Endothelial cell (in vitro differentiated cells): ENCODE data around the gene CBLB. TPM values are rescaled to one million over a fixed set of nuclear protein-coding genes. Genes with fewer than 3 reads are reported as not detected.
A peak's percentile ranks its signal among the peaks of the same experiment; 100 is the strongest.

Experiments used
- DNase-seq: peaks from one replicate; pipeline ENCODE4 v3.0.0; 2021; ENCODE audit warnings: low spot score
- H3K27ac Mint-ChIP-seq: one replicate; pipeline ENCODE4 v1.8.0; 2021; ENCODE audit warnings: mixed read lengths, inconsistent platforms; ENCODE audit not compliant: unreplicated experiment
- H3K27me3 Mint-ChIP-seq: one replicate; pipeline ENCODE4 v1.8.0; 2021; ENCODE audit warnings: mild to moderate bottlenecking, moderate library complexity, mixed read lengths, inconsistent platforms; ENCODE audit not compliant: unreplicated experiment
- H3K36me3 Mint-ChIP-seq: one replicate; pipeline ENCODE4 v1.8.0; 2021; ENCODE audit warnings: mild to moderate bottlenecking, low read depth, mixed read lengths, inconsistent platforms; ENCODE audit not compliant: unreplicated experiment
- H3K4me1 Mint-ChIP-seq: one replicate; pipeline ENCODE4 v1.8.0; 2021; ENCODE audit warnings: mild to moderate bottlenecking, mixed read lengths, inconsistent platforms; ENCODE audit not compliant: unreplicated experiment
- H3K4me3 Mint-ChIP-seq: one replicate; pipeline ENCODE4 v1.8.0; 2021; ENCODE audit warnings: mild to moderate bottlenecking, mixed read lengths, inconsistent platforms; ENCODE audit not compliant: unreplicated experiment
- H3K9me3 Mint-ChIP-seq: one replicate; pipeline ENCODE4 v1.8.0; 2021; ENCODE audit warnings: mixed read lengths, inconsistent platforms; ENCODE audit not compliant: unreplicated experiment
- CTCF ChIP-seq: fragments of 200-600 bp; sonication (generic); IDR thresholded peaks from one replicate; pipeline ENCODE4 v1.5.0; 2021; ENCODE audit warnings: antibody characterized with exemption; ENCODE audit not compliant: unreplicated experiment
- total RNA-seq: library from RNA; stranded (reverse); fragmentation: NEBNext Ultra II Directional; extraction: Animal tissue kit (Norgen Biotek cat#: 25700); gene quantifications from one replicate; pipeline ENCODE4 v1.2.1, GENCODE V29; 2021; ENCODE audit not compliant: unreplicated experiment

Gene CBLB
- total RNA-seq, 1 donor from 2014 or later = 62.0 TPM

GRCh38 chr3:105867712-105868430 is 941 bp downstream of the CBLB start:
- Mint-ChIP-seq H3K27me3 (peaks cover 3% of the 10 kb centered on the region), H3K36me3 (peaks cover 15% of the 10 kb centered on the region), H3K9me3 (no peaks in the 10 kb centered on the region), H3K4me1 (peaks cover 45% of the 10 kb centered on the region), H3K4me3 (peak overlapping the region; percentile 98), H3K27ac (peak overlapping the region; percentile 95)
- no peak for DNase-seq
- TF ChIP-seq CTCF = no peak

- DNase-seq = no peak
- peaks cover 15% of the 10 kb centered on the region for H3K36me3 Mint-ChIP-seq
- no peaks in the 10 kb centered on the region for H3K9me3 Mint-ChIP-seq
- H3K4me1 Mint-ChIP-seq = peaks cover 45% of the 10 kb centered on the region
- peak overlapping the region; percentile 98 for H3K4me3 Mint-ChIP-seq
- H3K27me3 Mint-ChIP-seq = peaks cover 3% of the 10 kb centered on the region
- no peak for TF ChIP-seq CTCF
- peak overlapping the region; percentile 95 for H3K27ac Mint-ChIP-seq
These were observed 1.9 kb downstream of the CBLB start for GRCh38 chr3:105866656-105867653.

GRCh38 chr3:105865867-105866350 is 2.9 kb downstream of the CBLB start:
- Mint-ChIP-seq H3K9me3 (no peaks in the 10 kb centered on the region), H3K4me1 (peaks cover 45% of the 10 kb centered on the region), H3K36me3 (peaks cover 15% of the 10 kb centered on the region), H3K27ac (no peak overlapping the region), H3K27me3 (peaks cover 3% of the 10 kb centered on the region), H3K4me3 (peak overlapping the region; percentile 60)
- no peak for DNase-seq
- TF ChIP-seq CTCF = no peak

GRCh38 chr3:105865016-105865623 is 3.7 kb downstream of the CBLB start:
- Mint-ChIP-seq H3K27ac (peak overlapping the region; percentile 48), H3K9me3 (no peaks in the 10 kb centered on the region), H3K36me3 (peaks cover 15% of the 10 kb centered on the region), H3K27me3 (peaks cover 3% of the 10 kb centered on the region), H3K4me1 (peaks cover 47% of the 10 kb centered on the region), H3K4me3 (peak overlapping the region; percentile 17)
- DNase-seq = no peak
- TF ChIP-seq CTCF = no peak
